Activated CD4-positive, alpha-beta T cell treated with anti-CD3 and anti-CD28 coated beads, Interleukin-2, amount 50 U/mL, for 1 hour (primary cell): ENCODE data around the gene TMEM266.

ENCODE experiments used
- DNase-seq: peaks from one replicate; pipeline ENCODE4 v3.0.0-alpha.2; 2020

TMEM266 gene

GRCh38 chr15:76070921-76071635 is 11.3 kb downstream of the TMEM266 start:
- DNase-seq, result no peak

DNA sequence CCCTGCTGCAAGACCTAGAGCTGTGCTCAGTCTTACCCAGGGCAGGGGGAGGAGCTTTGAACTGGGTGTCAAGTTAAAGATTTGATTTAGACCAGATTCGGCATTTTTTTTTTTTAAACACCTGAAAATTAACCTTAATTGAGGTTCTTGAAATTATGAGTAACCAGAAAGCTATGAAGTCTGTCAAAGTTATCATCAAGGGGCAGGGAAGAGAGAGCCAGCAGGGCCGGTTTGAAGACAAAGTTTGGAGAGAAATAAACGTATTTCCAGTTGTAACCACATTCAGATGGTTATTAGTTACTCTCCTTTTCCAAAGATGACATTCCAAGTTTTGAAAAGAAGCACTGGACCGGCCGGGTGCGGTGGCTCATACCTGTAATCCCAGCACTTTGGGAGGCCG is 12.0 kb downstream of the TMEM266 start:
- no peak for DNase-seq

- no peak for DNase-seq
These were observed 13.8 kb downstream of the TMEM266 start for GRCh38 chr15:76073554-76073953.

GRCh38 chr15:76075046-76075445 is 15.3 kb downstream of the TMEM266 start:
- DNase-seq, result no peak

DNA sequence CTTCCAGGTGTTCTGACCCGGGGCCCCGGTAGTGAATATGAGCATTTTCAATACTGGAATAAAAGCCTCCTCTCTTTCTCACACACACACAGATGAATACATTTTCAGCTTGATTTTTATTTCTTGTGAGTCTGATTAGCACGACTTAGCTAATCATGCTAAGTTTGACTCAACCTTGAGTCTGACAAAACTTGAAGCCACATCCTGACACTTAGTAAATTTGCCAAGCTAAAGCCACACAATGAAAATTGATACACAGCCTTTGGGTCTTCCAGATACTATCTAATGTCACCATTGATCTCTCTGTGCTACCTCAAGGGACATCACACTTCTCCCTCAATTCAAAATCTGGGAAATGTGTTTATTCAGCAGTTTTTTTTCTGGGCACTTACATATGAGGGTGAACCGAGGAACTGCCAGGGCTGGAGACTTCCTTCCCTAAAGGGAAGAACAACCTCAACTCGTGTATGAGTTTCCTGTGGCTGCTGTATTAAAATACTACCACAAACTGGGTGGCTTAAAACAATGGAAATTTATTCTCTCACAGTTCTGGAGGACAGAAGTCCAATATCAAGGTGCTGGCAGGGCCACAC is 18.6 kb downstream of the TMEM266 start:
- no peak for DNase-seq

DNA sequence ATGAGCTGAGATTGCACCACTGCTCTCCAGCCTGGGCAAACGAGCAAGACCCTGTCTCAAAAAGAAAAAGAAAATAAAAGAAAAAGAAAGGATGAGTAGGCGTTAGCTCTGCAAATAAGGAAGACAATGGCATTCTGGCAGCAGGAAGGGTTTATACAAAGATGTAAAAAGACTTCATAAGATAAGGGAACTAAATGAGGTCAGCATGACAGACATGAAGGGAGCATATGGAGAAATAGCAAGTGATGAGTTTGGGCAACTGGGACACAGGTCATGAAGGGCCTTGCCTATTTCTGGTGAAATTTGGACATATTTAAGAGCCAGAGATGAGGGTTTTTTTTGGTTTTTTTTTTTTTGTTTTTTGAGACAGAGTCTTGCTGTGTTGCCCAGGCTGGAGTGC is 24.5 kb downstream of the TMEM266 start:
- no peak for DNase-seq

DNA sequence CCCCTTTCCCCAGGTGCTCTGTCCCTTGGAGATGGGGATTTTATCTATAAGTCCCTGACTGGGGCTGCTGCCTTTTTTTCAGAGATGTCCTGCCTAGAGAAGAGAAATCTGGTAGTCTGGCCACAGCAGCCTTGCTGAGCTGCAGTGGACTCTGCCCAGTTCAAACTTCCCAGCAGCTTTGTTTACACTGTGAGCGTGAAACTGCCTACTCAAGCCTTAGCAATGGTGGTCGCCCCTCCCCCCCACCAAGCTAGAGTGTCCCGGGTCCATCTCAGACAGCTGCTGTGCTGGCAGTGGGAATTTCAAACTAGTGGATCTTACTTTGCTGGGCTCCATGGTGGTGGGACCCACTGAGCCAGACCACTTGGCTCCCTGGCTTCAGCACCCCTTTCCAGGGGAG is 38.9 kb downstream of the TMEM266 start:
- DNase-seq, result no peak

- no peak for DNase-seq
These were observed 39.6 kb downstream of the TMEM266 start for GRCh38 chr15:76099388-76099787.

DNA sequence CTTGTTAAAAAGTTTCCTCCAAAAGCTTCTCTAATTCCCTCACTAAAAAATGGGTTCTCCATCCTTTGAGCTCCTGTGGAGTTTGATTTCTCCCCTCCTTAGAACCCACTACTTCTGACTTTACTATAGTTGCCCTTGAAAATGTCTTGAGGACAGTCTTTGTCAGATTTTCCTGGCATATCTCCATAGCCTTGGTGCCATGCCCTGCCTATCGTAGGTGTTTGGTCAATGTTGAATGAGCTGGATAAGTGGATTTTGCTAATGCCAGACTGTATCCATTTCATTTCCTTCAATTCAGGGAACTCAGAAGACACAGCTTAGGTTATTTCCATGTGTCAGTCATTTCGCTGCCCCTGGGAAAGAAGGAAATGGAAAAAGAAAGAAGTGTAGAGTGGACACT is 40.6 kb downstream of the TMEM266 start:
- no peak for DNase-seq

DNA sequence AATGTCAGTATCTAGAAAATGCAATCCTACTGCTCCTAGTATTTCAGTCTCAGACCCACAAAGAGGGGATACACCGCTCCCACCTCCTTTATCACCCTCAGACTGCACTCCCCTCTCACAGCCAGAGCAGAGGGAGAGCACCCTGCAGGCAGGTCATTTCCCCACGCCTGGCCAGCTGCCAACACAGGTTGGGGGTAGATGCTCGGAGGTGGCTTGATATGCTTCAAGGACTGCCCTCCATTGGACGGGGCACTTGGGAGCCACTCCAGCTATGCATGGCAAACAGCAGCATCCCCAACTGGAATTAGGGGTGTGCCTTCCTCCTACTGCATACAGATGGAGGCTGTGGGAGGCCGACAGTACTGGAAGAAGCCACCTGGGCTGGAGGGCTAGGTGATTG is 41.9 kb downstream of the TMEM266 start:
- no peak for DNase-seq

DNA sequence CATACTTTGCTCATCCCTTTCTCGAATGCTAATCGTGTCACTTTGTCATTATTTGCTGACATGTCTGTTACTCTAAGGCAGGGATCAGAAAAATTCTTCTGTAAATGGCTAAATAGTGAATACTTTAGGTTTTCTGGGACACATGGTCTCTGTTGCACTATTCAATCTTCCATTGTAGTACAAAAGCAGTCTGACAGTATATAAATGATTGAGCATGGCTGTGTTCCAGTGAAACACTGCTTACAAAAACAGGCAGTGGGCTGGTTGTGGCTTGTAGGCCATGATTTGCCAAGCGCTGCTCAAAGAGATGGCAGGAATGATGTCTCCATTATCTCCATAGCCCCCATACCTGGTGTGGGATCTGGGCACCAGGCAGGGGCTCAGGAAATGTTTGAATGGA is 45.6 kb downstream of the TMEM266 start:
- no peak for DNase-seq

DNA sequence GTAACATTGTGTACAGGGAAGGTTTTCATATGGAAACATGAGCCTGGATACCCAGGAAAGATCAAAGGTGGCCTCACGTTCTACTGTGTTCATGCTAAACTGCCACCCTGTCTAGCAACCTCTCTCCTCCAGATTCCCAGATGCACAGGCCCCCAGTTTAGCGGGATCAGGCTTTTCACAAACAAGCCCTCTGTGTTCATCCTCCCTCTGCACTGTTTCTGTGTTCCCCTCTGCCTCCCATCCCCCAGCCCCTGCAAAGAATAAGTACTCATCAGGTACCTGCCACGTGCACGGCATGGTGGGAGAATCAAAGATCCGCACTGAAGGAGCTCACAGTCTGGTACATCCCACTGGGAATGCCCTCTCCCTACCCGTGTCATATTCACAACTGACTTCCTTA is 46.1 kb downstream of the TMEM266 start:
- DNase-seq, result no peak

- no peak for DNase-seq
These were observed 47.4 kb downstream of the TMEM266 start for GRCh38 chr15:76107169-76107568.

- no peak for DNase-seq
These were observed 48.4 kb downstream of the TMEM266 start for GRCh38 chr15:76108021-76108723.

DNA sequence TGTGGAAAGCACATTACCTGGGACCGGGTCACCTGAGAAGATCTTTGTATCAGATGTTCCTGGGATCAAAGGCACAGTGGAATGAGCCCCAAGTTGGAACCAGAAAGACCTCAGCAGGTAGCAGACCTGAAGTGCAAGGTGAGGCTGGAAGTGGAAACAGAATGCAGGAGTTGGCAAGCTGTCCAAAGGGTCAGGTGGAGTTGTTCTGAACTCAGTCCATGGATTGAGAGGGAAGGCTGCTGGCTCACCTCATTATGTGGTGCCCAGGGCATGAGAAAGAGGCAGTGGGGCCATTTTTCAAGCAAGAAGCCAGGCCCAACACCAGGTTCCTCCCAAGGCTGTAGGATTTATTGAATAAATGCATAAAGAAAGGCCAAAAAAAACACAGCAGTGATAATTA is 49.3 kb downstream of the TMEM266 start:
- no peak for DNase-seq

DNA sequence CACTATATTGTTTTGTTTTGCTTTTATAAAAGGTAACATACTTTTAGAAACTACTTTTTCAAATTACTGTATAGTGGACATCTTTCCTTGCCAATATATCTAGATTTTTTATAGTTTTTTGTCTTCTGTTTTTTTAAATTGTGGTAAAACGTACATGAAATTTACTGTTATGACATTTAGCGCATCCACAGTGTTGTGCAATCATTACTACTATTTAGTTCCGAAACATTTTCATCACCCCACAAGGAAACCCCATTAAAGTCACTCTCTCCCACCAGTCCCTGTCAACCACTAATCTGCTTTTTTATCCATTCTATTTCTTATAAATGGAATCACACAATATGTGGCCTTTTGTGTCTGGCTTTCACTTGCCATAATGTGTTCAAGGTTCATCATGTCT is 54.8 kb downstream of the TMEM266 start:
- no peak for DNase-seq

DNA sequence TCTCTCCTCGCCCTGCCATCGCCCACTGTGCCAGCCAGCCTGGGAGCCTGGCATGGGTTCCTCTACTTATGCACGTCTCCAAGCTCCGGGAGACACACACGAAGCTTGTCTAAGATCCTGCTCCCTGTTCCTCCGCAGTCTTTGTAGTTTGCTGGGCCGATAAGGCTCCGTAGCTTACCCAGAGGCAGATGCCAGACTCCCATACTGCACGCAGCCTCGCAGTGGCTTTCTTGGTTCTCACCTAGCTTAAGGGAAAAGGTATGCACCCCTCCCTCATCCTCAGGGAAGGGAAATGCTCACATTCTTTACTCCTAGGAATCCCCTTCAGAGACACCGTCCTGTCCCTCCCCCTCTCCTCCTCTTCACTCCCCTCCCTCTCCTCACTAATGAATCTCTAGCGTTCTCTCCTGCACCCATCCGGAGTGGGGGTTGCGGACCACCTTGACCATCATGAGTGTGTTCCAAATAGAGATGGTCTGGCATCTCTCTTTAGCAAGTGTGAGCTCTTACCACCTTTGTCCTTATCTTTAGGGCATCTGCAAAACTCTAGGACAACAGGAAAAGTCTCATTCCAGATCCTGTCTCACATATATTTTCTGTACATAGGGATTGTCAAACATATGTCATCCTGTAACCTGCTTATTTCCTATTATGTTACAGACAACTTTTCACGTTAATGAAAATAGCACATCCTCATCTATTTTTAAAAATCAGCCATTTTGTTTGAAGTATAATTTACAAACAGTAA is 56.5 kb downstream of the TMEM266 start:
- no peak for DNase-seq

GRCh38 chr15:76117181-76117580 is 57.4 kb downstream of the TMEM266 start:
- DNase-seq, result no peak

- DNase-seq, result no peak
These were observed 59.0 kb downstream of the TMEM266 start for GRCh38 chr15:76118767-76119166.

GRCh38 chr15:76123031-76123430 is 63.2 kb downstream of the TMEM266 start:
- no peak for DNase-seq

DNA sequence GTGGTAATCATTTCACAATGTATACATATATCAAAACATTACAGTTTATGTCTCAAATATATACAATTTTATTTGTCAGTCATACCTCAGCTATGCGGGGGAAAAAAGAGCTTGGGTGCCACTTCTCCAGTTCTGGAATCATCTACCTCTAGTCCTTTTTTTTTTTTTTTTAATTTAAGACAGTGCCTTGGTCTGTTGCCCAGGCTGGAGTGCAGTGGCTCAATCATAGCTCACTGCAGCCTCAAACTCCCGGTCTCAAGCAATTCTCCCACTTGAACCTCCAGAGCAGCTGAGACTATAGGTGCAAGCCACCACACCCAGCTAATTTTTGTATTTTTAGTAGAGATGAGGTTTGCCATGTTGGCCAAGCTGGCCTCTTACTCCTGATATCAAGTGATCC is 67.4 kb downstream of the TMEM266 start:
- no peak for DNase-seq

DNA sequence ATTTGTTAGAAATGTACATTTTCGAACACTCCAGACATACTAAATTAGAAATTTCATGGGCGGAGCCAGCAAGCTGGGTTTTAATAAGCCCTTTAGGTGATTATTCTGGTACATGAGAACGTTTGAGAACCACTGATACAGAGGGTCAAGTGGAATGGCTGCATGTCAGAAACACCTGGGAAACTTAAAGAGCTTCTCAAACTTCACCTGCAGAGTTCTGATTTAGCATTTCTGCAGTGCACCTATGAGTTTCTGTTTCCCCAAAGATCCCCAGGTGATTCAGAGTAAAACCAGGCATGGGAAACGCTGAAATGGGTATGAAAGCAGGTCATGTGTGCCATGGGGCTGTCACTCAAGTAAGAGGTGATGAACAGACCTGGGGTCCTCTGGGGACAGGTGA is 68.1 kb downstream of the TMEM266 start:
- DNase-seq, result no peak

- DNase-seq, result no peak
These were observed 74.8 kb downstream of the TMEM266 start for GRCh38 chr15:76134537-76134936.

- no peak for DNase-seq
These were observed 75.7 kb downstream of the TMEM266 start for GRCh38 chr15:76135516-76135915.
